ENCODE results near the gene GNG11. TPM values are rescaled to one million over a fixed set of nuclear protein-coding genes. Genes with fewer than 3 reads are reported as not detected.
"Not testable (repeated sequence)": the region's sequence is repeated elsewhere in the genome, so short reads cannot be mapped to it uniquely, and the experiment has no call there.

GNG11 gene
- total and polyA plus RNA-seq, 2 donors (not counting 3 experiments of a cell fraction or from before 2014, with no cell fraction given) = 92.3 to 208 TPM

- dilution Hi-C loops (cut with MboI; ENCODE audit: extremely low pct_ligation_motif_present, low sequenced_read_pairs) = not testable (repeated sequence)
- CTCF ChIA-PET = interaction anchor here (1.8 to 2.4 kb wide), 2 partner anchors 10 to 112 kb away, joined by 5 to 9 read pairs; partner anchors contain the start of gene GNG11
Measured at GRCh38 chr7:93911661-93912060, 9.9 kb upstream of the GNG11 start.

GRCh38 chr7:93913197-93913596 lies 8.3 kb upstream of the GNG11 start:
- ChIA-PET CTCF (interaction anchor here (1.0 to 1.3 kb wide), 3 partner anchors 9 to 13 kb away, joined by 3 to 5 read pairs (median 3); no protein-coding TSS in a partner anchor), POLR2A (no interaction called here)
- Histone ChIP-seq H3K4me1 (ENCODE audit: control insufficient read depth, extremely low read depth, insufficient read depth, low read length) (peaks cover 61% of the 10 kb centered on the region), H3K4me2 (ENCODE audit: insufficient read depth, low read length) (peak overlapping the region; percentile 42), H2AFZ (ENCODE audit: low read depth, low read length) (no peak overlapping the region), H3K36me3 (ENCODE audit: control insufficient read depth in 2 of 2, extremely low read depth in 1 of 2, insufficient read depth in 2 of 2, low read length in 2 of 2) (no peaks in the 10 kb centered on the region), H3K9me3 (replicated peaks; ENCODE audit: control insufficient read depth, insufficient read depth, low read length) (no peaks in the 10 kb centered on the region), H3K9ac (replicated peaks; ENCODE audit: extremely low read depth, insufficient read depth, low read length) (no peak overlapping the region), H3K4me3 (replicated peaks in 1 of 3; ENCODE audit: insufficient read depth in 1 of 3, low read depth in 1 of 3, low read length in 3 of 3) (no peak overlapping the region), H3K27ac (ENCODE audit: insufficient read depth, low read depth, low read length) (no peak overlapping the region), H3K9me1 (replicated peaks; ENCODE audit: control insufficient read depth, extremely low read depth, insufficient read depth, low read length) (no peaks in the 10 kb centered on the region), H4K20me1 (replicated peaks; ENCODE audit: control insufficient read depth, extremely low read depth, insufficient read depth, low read length) (no peaks in the 10 kb centered on the region), H3K79me2 (ENCODE audit: control insufficient read depth, insufficient read depth, low read length) (no peaks in the 10 kb centered on the region), H3K27me3 (ENCODE audit: control insufficient read depth in 2 of 2, insufficient read depth in 2 of 2, low read length in 2 of 2) (no peaks in the 10 kb centered on the region)
- FAIRE-seq (no peak), DNase-seq (ENCODE audit: low read depth, low spot score) (no peak)
- BruUV-seq (replicated peaks) = no TSS peak
- TF ChIP-seq MYC (IDR thresholded peaks at IDR 0.05; ENCODE audit: low read depth, low read length) = no peak
- TF ChIP-seq FOS (IDR thresholded peaks at IDR 0.05; ENCODE audit: borderline replicate concordance, insufficient read depth, low read length) = peak; percentile 20
- TF ChIP-seq JUN (IDR thresholded peaks at IDR 0.05; ENCODE audit: borderline replicate concordance, insufficient read depth, insufficient read length, low read depth) = no peak
- TF ChIP-seq CTCF (IDR thresholded peaks at IDR 0.05; ENCODE audit: extremely low read depth in 1 of 2, insufficient read depth in 1 of 2, low read depth in 1 of 2, low read length in 2 of 2) = no peak
- dilution Hi-C loops (cut with MboI; ENCODE audit: extremely low pct_ligation_motif_present, low sequenced_read_pairs) (no loop called here), intact Hi-C loops (cut with micrococcal nuclease) (loop anchor here (5.0 kb wide), 1 partner anchor 34 kb away; no protein-coding TSS in a partner anchor)

More at GRCh38 chr7:93911661-93912060, 9.9 kb upstream of the GNG11 start:
- peak; percentile 34 for TF ChIP-seq JUN (IDR thresholded peaks at IDR 0.05; ENCODE audit: borderline replicate concordance, insufficient read depth, insufficient read length, low read depth)
- POLR2A ChIA-PET; H4K20me1 ChIP-seq (replicated peaks; ENCODE audit: control insufficient read depth, extremely low read depth, insufficient read depth, low read length); H3K4me3 ChIP-seq (replicated peaks in 1 of 3; ENCODE audit: insufficient read depth in 1 of 3, low read depth in 1 of 3, low read length in 3 of 3); H3K9ac ChIP-seq (replicated peaks; ENCODE audit: extremely low read depth, insufficient read depth, low read length); H2AFZ ChIP-seq (ENCODE audit: low read depth, low read length); H3K4me2 ChIP-seq (ENCODE audit: insufficient read depth, low read length); BruUV-seq (replicated peaks); H3K36me3 ChIP-seq (ENCODE audit: control insufficient read depth in 2 of 2, extremely low read depth in 1 of 2, insufficient read depth in 2 of 2, low read length in 2 of 2); H3K9me1 ChIP-seq (replicated peaks; ENCODE audit: control insufficient read depth, extremely low read depth, insufficient read depth, low read length); H3K27ac ChIP-seq (ENCODE audit: insufficient read depth, low read depth, low read length); H3K79me2 ChIP-seq (ENCODE audit: control insufficient read depth, insufficient read depth, low read length); H3K27me3 ChIP-seq (ENCODE audit: control insufficient read depth in 2 of 2, insufficient read depth in 2 of 2, low read length in 2 of 2); H3K9me3 ChIP-seq (replicated peaks; ENCODE audit: control insufficient read depth, insufficient read depth, low read length): not testable (repeated sequence)
- FAIRE-seq = peak; percentile 77
- intact Hi-C loops (cut with micrococcal nuclease) = loop anchor here (5.0 kb wide), 1 partner anchor 36 kb away; no protein-coding TSS in a partner anchor
- peak; percentile 53 for DNase-seq (ENCODE audit: low read depth, low spot score)
- peaks cover 61% of the 10 kb centered on the region for H3K4me1 ChIP-seq (ENCODE audit: control insufficient read depth, extremely low read depth, insufficient read depth, low read length)
